ENCODE measurements around the gene SLC18B1.

- TF ChIP-seq CTCF (IDR thresholded peaks at IDR 0.05): no peak
- TF ChIP-seq POLR2A (IDR thresholded peaks at IDR 0.05): no peak
- no peak for TF ChIP-seq POLR2AphosphoS5 (IDR thresholded peaks at IDR 0.05)
Observed at GRCh38 chr6:132819405-132820161, 21.1 kb upstream of the SLC18B1 start.

Data from prostate gland (tissue), 2 donors.